ENCODE results near the gene FAM234B.

The FAM234B gene

GRCh38 chr12:13093191-13093847, 49.1 kb downstream of the FAM234B start:
- no peak for DNase-seq

DNA sequence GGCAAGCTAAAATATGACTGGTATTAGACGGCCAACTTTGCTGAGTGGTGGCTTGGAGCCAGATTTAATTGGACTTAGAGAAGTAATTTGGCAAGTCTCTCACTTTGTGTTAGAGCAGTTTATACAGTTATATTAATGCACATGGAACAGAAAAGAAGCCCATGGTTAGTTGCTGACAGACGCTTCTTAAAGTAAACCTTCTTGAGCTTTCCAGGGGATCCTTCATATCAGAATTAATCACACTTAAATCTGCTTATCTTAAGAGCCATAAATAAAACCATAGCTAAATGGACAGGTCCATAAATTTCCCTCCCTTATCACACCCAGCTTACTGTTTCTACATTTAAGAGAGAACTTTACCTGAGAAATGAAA, 49.7 kb downstream of the FAM234B start:
- no peak for DNase-seq

- peak in 1 of 2 donors; percentile 73 for DNase-seq
Measured at GRCh38 chr12:13094367-13094766, 50.2 kb downstream of the FAM234B start.

- DNase-seq: no peak
Measured at GRCh38 chr12:13095266-13095995, 51.2 kb downstream of the FAM234B start.

- peak in 1 of 2 donors; percentile 46 for DNase-seq
Measured at GRCh38 chr12:13097491-13098011, 53.4 kb downstream of the FAM234B start.

DNA sequence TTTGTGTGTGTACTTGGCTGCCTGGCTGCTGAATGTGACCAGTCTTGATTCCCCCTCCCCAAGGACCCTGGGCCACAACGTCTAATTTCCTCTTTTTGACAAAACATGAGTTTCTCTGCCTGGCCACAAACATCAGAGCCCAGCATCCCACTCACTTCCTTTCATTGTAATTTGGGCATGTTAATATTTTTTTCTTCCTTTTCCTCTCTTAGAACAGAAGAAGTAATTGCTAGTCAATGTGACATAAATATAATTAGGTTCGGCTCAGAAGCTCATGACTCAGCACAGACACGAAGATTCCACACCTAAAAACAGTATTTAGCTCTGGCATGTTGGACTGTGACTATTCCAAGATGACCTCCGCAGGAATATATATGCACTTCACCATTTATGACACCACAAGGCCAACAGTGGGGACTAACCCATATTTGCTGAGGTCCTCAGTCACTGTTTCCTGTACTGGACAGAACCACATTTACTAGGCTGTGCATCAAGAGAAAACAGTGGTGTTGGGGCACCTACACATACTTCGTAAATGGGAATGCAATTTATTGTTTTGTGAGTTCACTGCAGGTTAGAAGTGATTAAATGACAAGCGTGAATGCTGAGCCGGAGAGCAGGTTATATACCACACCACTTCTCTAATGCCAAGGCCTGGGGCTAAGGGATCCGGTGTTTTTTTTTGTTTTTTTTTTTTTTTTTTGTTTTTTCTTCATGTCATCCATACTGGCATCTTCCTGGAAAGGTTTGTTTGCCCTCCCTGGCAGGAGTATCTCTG, 55.1 kb downstream of the FAM234B start:
- peak; percentile 21 to 91 for DNase-seq

DNA sequence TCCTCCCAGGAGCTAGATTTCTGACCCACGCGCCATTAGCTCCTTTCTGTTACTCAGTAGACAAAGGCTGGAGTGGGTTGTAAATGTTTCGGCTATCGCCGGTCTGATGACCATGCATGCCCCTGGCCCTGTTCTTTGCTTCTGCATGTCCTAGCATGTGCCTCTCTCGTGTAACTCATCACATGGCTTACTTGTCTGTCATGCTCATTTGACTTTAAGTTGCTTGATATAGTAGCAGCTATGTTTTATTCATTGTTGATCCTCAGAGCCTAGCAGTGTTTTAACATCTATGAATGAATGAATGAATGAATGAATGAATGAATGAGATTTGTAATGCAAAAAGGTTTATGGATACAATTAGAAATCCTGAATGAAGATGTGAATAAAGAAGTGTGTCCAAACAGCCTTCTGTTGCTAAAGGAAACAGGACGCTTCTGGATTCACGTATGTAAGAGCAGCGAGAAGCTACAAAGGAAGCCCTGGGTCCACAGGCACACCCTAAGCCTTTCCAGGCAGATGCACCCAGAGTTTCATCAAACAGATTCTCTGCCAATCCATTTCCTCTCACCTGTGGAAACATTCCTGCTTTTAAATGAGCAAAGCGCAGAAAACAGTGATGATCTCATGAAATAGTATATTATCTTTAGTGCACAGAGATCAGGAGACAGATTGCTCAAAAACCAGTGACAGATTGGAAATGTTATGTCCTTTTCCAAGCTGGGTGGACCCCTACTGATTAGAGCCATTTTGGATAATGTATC, 55.8 kb downstream of the FAM234B start:
- no peak for DNase-seq

- DNase-seq: no peak
Measured at GRCh38 chr12:13100605-13100881, 56.4 kb downstream of the FAM234B start.

GRCh38 chr12:13100882-13101769, 56.9 kb downstream of the FAM234B start:
- peak; percentile 90 to 99 for DNase-seq

DNA sequence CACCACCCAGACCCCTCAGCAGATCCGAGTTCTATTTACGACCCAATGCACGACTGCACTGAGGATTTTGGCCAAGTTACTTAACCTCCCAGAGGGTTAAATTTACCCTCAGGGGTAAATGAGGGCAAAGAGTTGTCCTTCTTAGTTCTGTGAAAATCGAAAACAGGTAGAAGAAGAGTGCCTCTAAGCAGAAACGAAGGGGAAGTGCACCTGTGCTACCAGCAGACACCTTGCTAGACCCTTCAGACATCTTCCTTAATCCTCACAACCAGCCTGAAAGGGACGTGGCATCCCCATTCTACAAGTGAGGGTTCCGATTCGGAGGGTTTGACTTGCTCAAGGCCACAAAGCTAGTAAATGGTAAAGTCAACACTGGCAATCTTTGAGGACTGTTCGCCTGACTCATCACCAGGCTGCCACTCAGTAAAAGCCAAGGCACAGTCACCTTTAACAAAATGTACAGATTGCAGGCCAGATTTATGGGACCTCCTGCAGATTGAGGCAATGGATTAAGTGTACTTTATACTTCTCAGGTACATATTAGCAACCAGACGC, 57.7 kb downstream of the FAM234B start:
- DNase-seq: peak; percentile 30 to 38

GRCh38 chr12:13102461-13103195, 58.4 kb downstream of the FAM234B start:
- no peak for DNase-seq

- no peak for DNase-seq
Measured at GRCh38 chr12:13103391-13104033, 59.3 kb downstream of the FAM234B start, which contains the start of gene GSG1. Gene GSG1, minus strand, starts transcription at chr12:13103667. Its CDS starts 155 bp downstream, at chr12:13103512.

DNA sequence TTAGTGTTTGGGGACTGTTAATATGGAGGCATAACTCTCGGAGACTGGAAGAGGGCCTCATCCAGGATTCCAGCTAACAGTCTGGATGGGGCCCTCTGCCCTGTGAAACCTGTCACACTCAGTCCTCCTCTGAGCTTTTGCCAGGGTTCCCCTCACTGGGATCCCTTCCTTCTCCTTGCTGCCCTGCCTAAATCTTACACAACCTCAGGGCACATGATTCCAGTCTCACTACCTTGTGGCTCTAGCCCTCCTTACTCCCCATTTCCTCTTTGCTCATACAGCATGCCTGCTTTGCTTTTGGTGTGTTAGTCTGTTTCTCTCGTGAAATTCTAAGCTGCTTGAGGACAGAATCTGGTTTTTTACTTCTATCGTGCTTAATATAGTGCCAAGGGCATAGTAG, 60.2 kb downstream of the FAM234B start:
- no peak for DNase-seq

GRCh38 chr12:13105781-13106180, 61.6 kb downstream of the FAM234B start:
- DNase-seq: no peak

GRCh38 chr12:13106666-13107065, 62.5 kb downstream of the FAM234B start:
- DNase-seq: no peak

GRCh38 chr12:13112968-13113367, 68.8 kb downstream of the FAM234B start:
- DNase-seq: no peak

GRCh38 chr12:13114251-13115052, 70.3 kb downstream of the FAM234B start:
- DNase-seq: no peak

- no peak for DNase-seq
Measured at GRCh38 chr12:13116259-13116658, 72.1 kb downstream of the FAM234B start.

- DNase-seq: no peak
Measured at GRCh38 chr12:13117029-13117428, 72.8 kb downstream of the FAM234B start.
